ENCODE results near the gene DAZAP2. TPM values are rescaled to one million over a fixed set of nuclear protein-coding genes. Genes with fewer than 3 reads are reported as not detected.

DAZAP2 gene, protein sequence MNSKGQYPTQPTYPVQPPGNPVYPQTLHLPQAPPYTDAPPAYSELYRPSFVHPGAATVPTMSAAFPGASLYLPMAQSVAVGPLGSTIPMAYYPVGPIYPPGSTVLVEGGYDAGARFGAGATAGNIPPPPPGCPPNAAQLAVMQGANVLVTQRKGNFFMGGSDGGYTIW
- total RNA-seq (2022) (74.2 and 93.2 TPM in 2 replicates), Bru-seq, nascent RNA (percentile 72 among the genes with signal in this experiment), BruChase-seq, experiment 1, labeled RNA remaining after a 6-hour chase (percentile 94 among the genes with signal in this experiment), BruChase-seq, experiment 2, labeled RNA remaining after a 2-hour chase (percentile 84 among the genes with signal in this experiment)
- long read RNA-seq, transcript DAZAP2-214 (2 exons, 3,664 nt): minor isoform, 6 of 325 reads
- long read RNA-seq, transcript DAZAP2-201 (4 exons, 2,598 nt): major isoform, 290 of 325 reads
- long read RNA-seq, partial matches to known transcripts: 2 of 325 reads
- long read RNA-seq, other reads (novel, unspliced or antisense): 21 of 325 reads

DNA sequence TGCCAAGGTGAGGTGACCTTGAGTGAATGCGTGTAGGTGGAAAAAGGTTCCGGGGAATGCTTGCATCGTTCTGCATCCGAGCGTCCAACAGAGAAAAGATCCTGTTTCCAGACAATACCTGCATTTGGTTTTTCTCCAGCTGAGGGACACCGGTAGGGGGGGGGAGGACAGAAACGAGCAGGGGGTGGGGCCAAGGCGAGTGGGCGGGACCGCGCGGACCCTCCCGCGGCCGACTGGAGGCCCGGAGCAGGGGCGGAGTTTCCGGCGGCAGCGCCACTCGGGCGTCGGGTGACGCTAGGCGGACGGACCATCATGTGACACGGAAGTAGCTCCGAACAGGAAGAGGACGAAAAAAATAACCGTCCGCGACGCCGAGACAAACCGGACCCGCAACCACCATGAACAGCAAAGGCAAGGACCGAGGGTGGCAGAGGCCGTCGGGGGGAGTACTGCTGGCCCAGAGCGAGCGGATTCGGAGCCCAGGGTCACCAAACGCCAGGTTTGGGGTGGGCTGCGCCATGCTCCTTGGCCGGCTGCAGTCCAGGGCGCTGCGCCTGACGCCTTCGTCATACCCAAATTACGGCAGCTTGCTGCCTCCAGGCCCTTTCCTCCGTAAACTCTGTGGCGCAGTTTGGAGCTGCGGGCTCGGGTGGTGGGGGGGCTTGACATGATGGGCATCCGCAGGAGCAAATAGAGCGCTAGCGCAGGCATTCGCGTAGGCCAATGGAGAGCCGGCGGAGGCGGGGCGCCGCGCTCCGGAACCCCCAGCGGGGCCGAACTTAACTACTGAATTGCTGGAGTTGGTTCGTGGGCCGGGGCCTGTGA lies at the start of gene DAZAP2:
TSS of gene DAZAP2 (plus strand) at position 317 of the 825 bp plus-strand sequence. CDS start at position 399, 82 bp downstream.
- H3K4me3 Mint-ChIP-seq (ENCODE audit: unreplicated experiment): peak within 1 kb of the TSS; percentile 96
- TSS peak; percentile 45 for BruUV-seq (replicated peaks)
- peaks cover 22% of the 10 kb centered on the region for H3K4me1 Mint-ChIP-seq (ENCODE audit: insufficient read depth, unreplicated experiment)
- no peaks in the 10 kb centered on the region for H3K9me3 Mint-ChIP-seq (ENCODE audit: unreplicated experiment)
- ChIA-PET POLR2A (interaction anchor here (0.6 to 2.7 kb wide), 36 partner anchors 8 to 1435 kb away, joined by 3 to 38 read pairs (median 4); partner anchors contain the start of genes ATF1, CSRNP2, LETMD1 and POU6F1), CTCF (interaction anchor here (0.6 to 1.7 kb wide), 7 partner anchors 10 to 344 kb away, joined by 3 to 8 read pairs (median 4); no protein-coding TSS in a partner anchor)
- TF ChIP-seq, protein P1, sequence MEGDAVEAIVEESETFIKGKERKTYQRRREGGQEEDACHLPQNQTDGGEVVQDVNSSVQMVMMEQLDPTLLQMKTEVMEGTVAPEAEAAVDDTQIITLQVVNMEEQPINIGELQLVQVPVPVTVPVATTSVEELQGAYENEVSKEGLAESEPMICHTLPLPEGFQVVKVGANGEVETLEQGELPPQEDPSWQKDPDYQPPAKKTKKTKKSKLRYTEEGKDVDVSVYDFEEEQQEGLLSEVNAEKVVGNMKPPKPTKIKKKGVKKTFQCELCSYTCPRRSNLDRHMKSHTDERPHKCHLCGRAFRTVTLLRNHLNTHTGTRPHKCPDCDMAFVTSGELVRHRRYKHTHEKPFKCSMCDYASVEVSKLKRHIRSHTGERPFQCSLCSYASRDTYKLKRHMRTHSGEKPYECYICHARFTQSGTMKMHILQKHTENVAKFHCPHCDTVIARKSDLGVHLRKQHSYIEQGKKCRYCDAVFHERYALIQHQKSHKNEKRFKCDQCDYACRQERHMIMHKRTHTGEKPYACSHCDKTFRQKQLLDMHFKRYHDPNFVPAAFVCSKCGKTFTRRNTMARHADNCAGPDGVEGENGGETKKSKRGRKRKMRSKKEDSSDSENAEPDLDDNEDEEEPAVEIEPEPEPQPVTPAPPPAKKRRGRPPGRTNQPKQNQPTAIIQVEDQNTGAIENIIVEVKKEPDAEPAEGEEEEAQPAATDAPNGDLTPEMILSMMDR (IDR thresholded peaks at IDR 0.05; ENCODE audit: unreplicated experiment): no peak
- peaks cover 53% of the 10 kb centered on the region for H3K36me3 Mint-ChIP-seq (ENCODE audit: insufficient read depth, unreplicated experiment)
- no peaks in the 10 kb centered on the region for H3K27me3 Mint-ChIP-seq (ENCODE audit: insufficient read depth, unreplicated experiment)
- peak within 1 kb of the TSS; percentile 100 for H3K27ac Mint-ChIP-seq (ENCODE audit: low read depth, unreplicated experiment)
- DNase-seq (ENCODE audit: unreplicated experiment): peak; percentile 92
- intact Hi-C loops (cut with micrococcal nuclease): loop anchor here (1.0 to 5.0 kb wide), 2 partner anchors 19 to 191 kb away; partner anchors contain the start of gene LETMD1

DNA sequence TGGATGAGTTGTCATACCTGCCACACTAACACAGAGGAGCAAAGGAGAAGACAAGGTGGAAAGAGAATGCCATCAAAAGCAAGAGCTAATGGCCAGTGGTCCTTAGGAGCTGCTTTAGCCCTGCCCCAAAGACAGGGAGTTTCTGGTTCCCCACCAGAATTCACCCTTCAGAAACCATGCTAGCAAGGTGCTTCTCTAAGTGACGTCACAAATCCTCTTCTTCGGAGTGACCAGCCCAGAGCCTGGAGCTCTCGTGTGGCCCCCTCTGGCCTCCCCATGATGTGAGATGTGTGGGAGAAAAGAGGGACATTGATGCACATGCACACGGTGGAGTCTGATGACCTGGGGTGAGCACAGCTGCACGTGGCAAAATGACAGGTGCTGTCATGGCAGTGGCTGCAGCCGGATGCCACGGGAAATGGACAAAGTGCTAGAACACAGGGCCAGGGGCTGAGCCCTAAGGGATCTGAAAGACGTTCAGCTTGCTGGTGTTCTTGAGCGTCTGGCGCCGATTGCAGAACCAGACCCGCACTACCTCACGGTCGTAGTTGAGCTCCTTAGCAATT lies 48.8 kb upstream of the DAZAP2 start:
- no peak overlapping the region for H3K4me3 Mint-ChIP-seq (ENCODE audit: unreplicated experiment)
- no TSS peak for BruUV-seq (replicated peaks)
- TF ChIP-seq, protein P1 (IDR thresholded peaks at IDR 0.05; ENCODE audit: unreplicated experiment): no peak
- H3K36me3 Mint-ChIP-seq (ENCODE audit: insufficient read depth, unreplicated experiment): no peaks in the 10 kb centered on the region
- ChIA-PET CTCF (interaction anchor here (0.7 kb wide), 1 partner anchor 203 kb away, joined by 6 read pairs; no protein-coding TSS in a partner anchor), POLR2A (interaction anchor here (0.8 kb wide), 1 partner anchor 19 kb away, joined by 3 read pairs; no protein-coding TSS in a partner anchor)
- H3K27me3 Mint-ChIP-seq (ENCODE audit: insufficient read depth, unreplicated experiment): no peaks in the 10 kb centered on the region
- H3K9me3 Mint-ChIP-seq (ENCODE audit: unreplicated experiment): no peaks in the 10 kb centered on the region
- intact Hi-C loops (cut with micrococcal nuclease): no loop called here
- no peaks in the 10 kb centered on the region for H3K4me1 Mint-ChIP-seq (ENCODE audit: insufficient read depth, unreplicated experiment)
- no peak for DNase-seq (ENCODE audit: unreplicated experiment)
- no peak overlapping the region for H3K27ac Mint-ChIP-seq (ENCODE audit: low read depth, unreplicated experiment)

DNA sequence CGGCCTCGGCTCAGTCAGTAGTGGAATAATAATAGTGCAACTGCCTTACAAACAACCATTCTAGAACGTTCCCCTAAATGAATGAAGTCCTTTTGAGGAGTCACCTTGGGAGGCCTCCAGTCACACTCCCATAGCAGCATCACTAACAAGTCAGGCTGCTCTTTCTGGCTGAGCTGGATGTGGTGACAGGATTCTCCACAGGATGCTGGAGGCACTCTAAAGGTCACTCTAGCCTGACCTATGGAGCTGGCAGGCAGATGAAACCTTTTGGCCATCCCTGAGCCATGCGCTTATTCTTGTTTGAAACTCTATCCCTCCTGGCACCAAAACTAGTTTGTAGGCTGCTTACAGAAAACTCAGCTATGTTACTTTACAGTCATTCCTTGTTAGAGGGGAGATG lies 47.8 kb upstream of the DAZAP2 start:
- POLR2A ChIA-PET: no interaction called here
- Mint-ChIP-seq H3K4me1 (ENCODE audit: insufficient read depth, unreplicated experiment) (no peaks in the 10 kb centered on the region), H3K9me3 (ENCODE audit: unreplicated experiment) (no peaks in the 10 kb centered on the region), H3K27ac (ENCODE audit: low read depth, unreplicated experiment) (no peak overlapping the region), H3K4me3 (ENCODE audit: unreplicated experiment) (no peak overlapping the region), H3K36me3 (ENCODE audit: insufficient read depth, unreplicated experiment) (no peaks in the 10 kb centered on the region), H3K27me3 (ENCODE audit: insufficient read depth, unreplicated experiment) (no peaks in the 10 kb centered on the region)
- intact Hi-C loops (cut with micrococcal nuclease): no loop called here
- CTCF ChIA-PET: interaction anchor here (1.2 kb wide), 1 partner anchor 8 kb away, joined by 4 read pairs; no protein-coding TSS in a partner anchor
- TF ChIP-seq, protein P1 (IDR thresholded peaks at IDR 0.05; ENCODE audit: unreplicated experiment): no peak
- BruUV-seq (replicated peaks): no TSS peak
- DNase-seq (ENCODE audit: unreplicated experiment): no peak
